Measurements from ENCODE around the gene ETDB.
"Not testable (repeated sequence)": the region's sequence is repeated elsewhere in the genome, so short reads cannot be mapped to it uniquely, and the experiment has no call there.

GRCh38 chrX:135126145-135126544 lies 5.8 kb upstream of the ETDB start:
- TF ChIP-seq FOXM1 (IDR thresholded peaks at IDR 0.05; ENCODE audit: borderline replicate concordance); NFRKB (IDR thresholded peaks at IDR 0.05); SP1 (IDR thresholded peaks at IDR 0.05); FOXA1 (IDR thresholded peaks at IDR 0.05); PKNOX1 (IDR thresholded peaks at IDR 0.05); ELF4 (IDR thresholded peaks at IDR 0.05); SUZ12 (IDR thresholded peaks at IDR 0.05); FOXK2 (IDR thresholded peaks at IDR 0.05); HDGF (IDR thresholded peaks at IDR 0.05; ENCODE audit: borderline replicate concordance); ARNT (IDR thresholded peaks at IDR 0.05): not testable (repeated sequence)
